IMR-90 (cell line): ENCODE results near the gene CD164L2. TPM values are rescaled to one million over a fixed set of nuclear protein-coding genes. Genes with fewer than 3 reads are reported as not detected.

Source experiments
- ATAC-seq: fragments of 200-7000 bp; cut with Tn5 transposase; 2 replicates; pipeline ENCODE4 v1.9.1; 2020; ENCODE audit warnings: low read depth, mild to moderate bottlenecking, moderate library complexity
- BruUV-seq: library from RNA; stranded (reverse); fragments of 400-500 nt; replicated peaks from 2 replicates; lab custom pipeline; 2021; lab: Mats Ljungman, UMichigan
- CTCF ChIA-PET: fragments of 300-600 bp; formaldehyde crosslinking; extraction: SDS; loops from one replicate; lab custom pipeline; 2021; ENCODE audit warnings: antibody characterized with exemption; lab: Yijun Ruan, JAX
- POLR2A ChIA-PET: fragments of 300-600 bp; sonication (Branson Sonifier 250); formaldehyde crosslinking; loops from one replicate; lab custom pipeline; 2022; ENCODE audit warnings: antibody characterized with exemption; ENCODE audit not compliant: unreplicated experiment; lab: Charles Lee
- DNase-seq: peaks from one replicate; pipeline ENCODE4 v3.0.0; 2013
- H2AFZ ChIP-seq: replicated peaks from 2 replicates; pipeline ENCODE3; 2013; ENCODE audit warnings: low read length, mild to moderate bottlenecking; ENCODE audit not compliant: poor library complexity
- H2AK5ac ChIP-seq: 2 replicates; pipeline ENCODE4 v1.6.1; 2013; ENCODE audit warnings: low read depth, low read length, inconsistent platforms
- H2AK9ac ChIP-seq: replicated peaks from 2 replicates; pipeline ENCODE3; 2013; ENCODE audit warnings: mild to moderate bottlenecking, low read depth, low read length, moderate library complexity; ENCODE audit not compliant: poor library complexity
- H2BK120ac ChIP-seq: 2 replicates; pipeline ENCODE4 v1.6.1; 2013; ENCODE audit warnings: low read depth, low read length, inconsistent platforms
- H2BK15ac ChIP-seq: 3 replicates; pipeline ENCODE4 v1.6.1; 2013; ENCODE audit warnings: low read depth, low read length, inconsistent platforms
- H2BK20ac ChIP-seq: 2 replicates; pipeline ENCODE4 v1.6.1; 2013; ENCODE audit warnings: low read depth, mild to moderate bottlenecking, inconsistent platforms, low read length, moderate library complexity
- H2BK5ac ChIP-seq: 2 replicates; pipeline ENCODE4 v1.6.1; 2013; ENCODE audit warnings: mild to moderate bottlenecking, low read depth, low read length, inconsistent platforms; ENCODE audit not compliant: poor library complexity, severe bottlenecking
- H3K14ac ChIP-seq: replicated peaks from 2 replicates; pipeline ENCODE4 v1.6.1; 2013; ENCODE audit warnings: low read depth, low read length, inconsistent platforms
- H3K18ac ChIP-seq: 2 replicates; pipeline ENCODE4 v1.6.1; 2013; ENCODE audit warnings: low read depth, low read length, control low read depth
- H3K23ac ChIP-seq: 2 replicates; pipeline ENCODE4 v1.6.1; 2013; ENCODE audit warnings: low read depth, low read length, inconsistent platforms
- H3K27ac ChIP-seq: 2 replicates; pipeline ENCODE4 v1.5.1; 2013; ENCODE audit warnings: mild to moderate bottlenecking, control low read depth, low read length; ENCODE audit not compliant: insufficient read depth
- H3K27me3 ChIP-seq: 2 replicates; pipeline ENCODE4 v1.6.1; 2013; ENCODE audit warnings: low read length; ENCODE audit not compliant: control insufficient read depth, insufficient read depth
- H3K36me3 ChIP-seq: 2 replicates; pipeline ENCODE4 v1.6.1; 2013; ENCODE audit warnings: low read length, mixed read lengths; ENCODE audit not compliant: control insufficient read depth, insufficient read depth
- H3K4ac ChIP-seq: 2 replicates; pipeline ENCODE4 v1.6.1; 2013; ENCODE audit warnings: low read depth, low read length, inconsistent platforms
- H3K4me1 ChIP-seq: 2 replicates; pipeline ENCODE4 v1.6.1; 2013; ENCODE audit warnings: low read length, mixed read lengths; ENCODE audit not compliant: control insufficient read depth, insufficient read depth
- H3K4me2 ChIP-seq: 2 replicates; pipeline ENCODE4 v1.6.1; 2013; ENCODE audit warnings: low read depth, mild to moderate bottlenecking, control low read depth, low read length, moderate library complexity
- H3K4me3 ChIP-seq: 2 replicates; pipeline ENCODE4 v1.5.1; 2013; ENCODE audit warnings: low read depth, mild to moderate bottlenecking, control low read depth, low read length, moderate library complexity; ENCODE audit not compliant: insufficient read depth
- H3K56ac ChIP-seq: 2 replicates; pipeline ENCODE4 v1.6.1; 2013; ENCODE audit warnings: low read length, inconsistent platforms; ENCODE audit not compliant: insufficient read depth; ENCODE audit errors: extremely low read depth
- H3K79me1 ChIP-seq, 2 experiments: 2 replicates each; pipeline ENCODE4 v1.6.1; 2013; ENCODE audit warnings: low read length in 2 of 2, inconsistent platforms in 1 of 2, low read depth in 1 of 2
- H3K9ac ChIP-seq: 2 replicates; pipeline ENCODE4 v1.6.1; 2013; ENCODE audit warnings: low read depth, low read length, control low read depth
- H3K9me1 ChIP-seq: 2 replicates; pipeline ENCODE4 v1.6.1; 2013; ENCODE audit warnings: low read length, inconsistent platforms; ENCODE audit not compliant: insufficient read depth
- H3K9me3 ChIP-seq: 2 replicates; pipeline ENCODE4 v1.6.1; 2013; ENCODE audit warnings: low read length; ENCODE audit not compliant: control insufficient read depth, insufficient read depth
- H4K20me1 ChIP-seq: 2 replicates; pipeline ENCODE4 v1.6.1; 2013; ENCODE audit warnings: low read length, inconsistent platforms; ENCODE audit not compliant: insufficient read depth
- H4K5ac ChIP-seq: 2 replicates; pipeline ENCODE4 v1.6.1; 2013; ENCODE audit warnings: mild to moderate bottlenecking, low read depth, low read length, control low read depth
- H4K8ac ChIP-seq, 2 experiments: 2 replicates each; pipeline ENCODE4 v1.6.1; 2013; ENCODE audit warnings: low read depth in 2 of 2, low read length in 2 of 2, control low read depth in 1 of 2, inconsistent platforms in 1 of 2
- H4K91ac ChIP-seq: 2 replicates; pipeline ENCODE4 v1.6.1; 2013; ENCODE audit warnings: low read depth, low read length, inconsistent platforms; ENCODE audit not compliant: insufficient read depth
- ELK1 ChIP-seq: fragments of 150-350 bp; IDR thresholded peaks from 2 replicates; pipeline ENCODE4 v1.6.1; 2016; ENCODE audit warnings: low read depth, mild to moderate bottlenecking, low read length, moderate library complexity, borderline replicate concordance
- FOS ChIP-seq: fragments of 150-350 bp; IDR thresholded peaks from 2 replicates; pipeline ENCODE4 v1.6.1; 2016; ENCODE audit warnings: low read depth, low read length
- MXI1 ChIP-seq: IDR thresholded peaks from 2 replicates; pipeline ENCODE4 v1.6.1; 2012; ENCODE audit warnings: low read depth, mild to moderate bottlenecking, low read length, moderate library complexity, borderline replicate concordance
- RFX5 ChIP-seq: IDR thresholded peaks from 2 replicates; pipeline ENCODE4 v1.8.0; 2012; ENCODE audit warnings: low read depth, mild to moderate bottlenecking, low read length, moderate library complexity
- USF2 ChIP-seq: fragments of 150-350 bp; IDR thresholded peaks from 2 replicates; pipeline ENCODE4 v1.6.1; 2017; ENCODE audit warnings: mild to moderate bottlenecking, antibody characterized with exemption, low read length, low read depth
- WGBS, 2 experiments: methylation state at CpG; one replicate each; pipeline versions ENCODE4 v1.1.5 to v1.1.7; 2013; ENCODE audit warnings: missing lambda C conversion rate in 2 of 2; ENCODE audit not compliant: insufficient read length in 1 of 2; ENCODE audit errors: extremely low coverage in 2 of 2; 5-methylcytosine and 5-hydroxymethylcytosine counted together
- dilution Hi-C: fragments of 300-500 bp; cut with HindIII; formaldehyde crosslinking; loops from one replicate; pipeline ENCODE4 v1.14.3; 2018; ENCODE audit warnings: low sequenced_read_pairs; ENCODE audit not compliant: unreplicated experiment
- in situ Hi-C: fragments of 300-500 bp; cut with MboI; formaldehyde crosslinking; loops from 3 replicates; pipeline ENCODE4 v1.14.3; 2019; ENCODE audit warnings: low sequenced_read_pairs, inconsistent platforms, mixed read lengths
- intact Hi-C: fragments of 100-400 bp; cut with micrococcal nuclease; formaldehyde crosslinking; loops from 2 replicates; pipeline ENCODE4 v1.10.0; 2022
- polyA plus RNA-seq, 3 experiments: library from polyadenylated mRNA; depleted of rRNA; stranded (reverse); fragments of >200 nt; gene quantifications; 2 replicates each; pipeline ENCODE4 v1.2.3, GENCODE V29; 2012; ENCODE audit warnings: low replicate concordance in 1 of 3
- total RNA-seq: library from RNA; depleted of rRNA; stranded (reverse); fragments of >200 nt; gene quantifications from 2 replicates; pipeline ENCODE4 v1.2.3, GENCODE V29; 2012

CD164L2 gene
- total and polyA plus RNA-seq, 2 of the 4 experiments (the other 2 are of a cell fraction) = not detected

- DNase-seq (no peak), ATAC-seq (no peak)
- no peak overlapping the region for H3K14ac ChIP-seq
- no peak overlapping the region for H3K23ac ChIP-seq
- H3K4me1 ChIP-seq = peaks cover 17% of the 10 kb centered on the region
- no peak overlapping the region for H3K4me3 ChIP-seq
- no peak overlapping the region for H3K56ac ChIP-seq
- H3K4ac ChIP-seq = no peak overlapping the region
- in situ Hi-C loops = no loop called here
- no peak overlapping the region for H3K4me2 ChIP-seq
- no peak overlapping the region for H4K8ac ChIP-seq
- H2BK15ac ChIP-seq = no peak overlapping the region
- H3K36me3 ChIP-seq = peaks cover 36% of the 10 kb centered on the region
- TF ChIP-seq ELK1 = no peak
- TF ChIP-seq FOS = no peak
- TF ChIP-seq RFX5 = no peak
- no peak for TF ChIP-seq USF2
- TF ChIP-seq MXI1 = no peak
- H3K18ac ChIP-seq = no peak overlapping the region
- no CpG with 5 or more reads among the region's 4 CpGs for WGBS, 2 experiments
- no peak overlapping the region for H2AK5ac ChIP-seq
- no TSS peak for BruUV-seq
- intact Hi-C loops = no loop called here
- no peak overlapping the region for H2BK5ac ChIP-seq
- 0 out of 2 replicates have a peak, but pooled peaks cover 3% of the 10 kb centered on the region for H3K9me1 ChIP-seq
- peaks cover 6% of the 10 kb centered on the region; the same call in 1 of the 2 replicates for H4K20me1 ChIP-seq
- no peak overlapping the region for H4K5ac ChIP-seq
- ChIA-PET POLR2A (no interaction called here), CTCF (no interaction called here)
- dilution Hi-C loops = no loop called here
- H3K27me3 ChIP-seq = no peaks in the 10 kb centered on the region
- no peak overlapping the region for H2BK120ac ChIP-seq
- no peak overlapping the region for H4K91ac ChIP-seq
- no peaks in the 10 kb centered on the region for H3K9me3 ChIP-seq
- no peak overlapping the region for H3K9ac ChIP-seq
- no peak overlapping the region for H2BK20ac ChIP-seq
- H3K79me1 ChIP-seq = peaks cover 9 to 15% of the 10 kb centered on the region in 2 experiments; a peak in 2 of 4 replicates
- H2AK9ac ChIP-seq = no peak overlapping the region
- no peak overlapping the region for H3K27ac ChIP-seq
- H2AFZ ChIP-seq = no peak overlapping the region
Measured at GRCh38 chr1:27406362-27406680, 23.2 kb upstream of the CD164L2 start.
